Medulla oblongata (tissue), 1 donor: ENCODE data around the gene SUSD6.
"Not testable (repeated sequence)": the region's sequence is repeated elsewhere in the genome, so short reads cannot be mapped to it uniquely, and the experiment has no call there.

Source experiments
- DNase-seq: peaks from one replicate; pipeline ENCODE4 v3.0.0-alpha.2; 2015; ENCODE audit errors: extremely low spot score

Gene SUSD6

GRCh38 chr14:69620981-69621380, 9.6 kb downstream of the SUSD6 start:
- no peak for DNase-seq

GRCh38 chr14:69624136-69624535, 12.7 kb downstream of the SUSD6 start:
- DNase-seq = no peak

GRCh38 chr14:69625299-69626131, 14.1 kb downstream of the SUSD6 start:
- peak; percentile 73 for DNase-seq

- no peak for DNase-seq
Observed at GRCh38 chr14:69626132-69626500, 14.7 kb downstream of the SUSD6 start.

- no peak for DNase-seq
Observed at GRCh38 chr14:69629225-69630127, 18.1 kb downstream of the SUSD6 start.

DNA sequence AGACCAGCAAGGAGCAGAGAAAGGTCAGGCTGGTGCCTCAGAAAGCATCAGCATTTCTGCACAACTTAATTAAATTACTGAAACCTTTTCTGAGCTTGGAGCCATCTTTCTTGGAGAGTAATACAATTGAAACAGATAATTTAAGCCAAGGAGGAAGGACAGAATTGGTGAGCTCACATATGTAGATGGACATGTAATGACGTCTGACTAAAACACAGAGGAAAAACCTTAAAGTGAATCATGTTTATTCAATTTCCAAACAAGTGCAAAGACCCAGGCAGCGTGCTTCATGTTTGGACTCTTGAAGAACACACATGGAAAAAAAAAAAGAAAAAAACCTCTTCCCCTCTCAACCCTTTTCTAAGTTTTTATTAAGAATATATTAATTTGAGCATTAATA, 19.0 kb downstream of the SUSD6 start:
- no peak for DNase-seq

GRCh38 chr14:69631509-69631908, 20.1 kb downstream of the SUSD6 start:
- no peak for DNase-seq

DNA sequence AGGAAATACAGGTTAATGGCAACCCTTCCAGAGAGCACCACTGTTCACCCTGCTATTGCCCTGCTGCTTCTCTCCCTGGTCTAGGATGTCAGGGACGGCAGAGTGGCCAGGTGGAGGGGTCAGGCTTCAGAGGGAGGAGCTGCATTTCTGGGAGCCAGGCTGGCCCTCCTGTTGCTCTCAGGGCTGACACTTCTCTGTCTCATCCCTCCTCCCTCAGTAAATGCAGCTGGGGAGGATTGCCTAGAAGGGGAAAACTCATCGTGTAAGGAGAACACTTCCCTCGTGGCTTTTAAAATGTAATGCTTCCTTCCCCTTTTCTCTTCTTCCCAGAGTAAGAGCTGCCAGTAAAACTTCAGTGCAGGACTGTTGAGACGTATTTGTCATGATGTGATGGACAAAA, 20.8 kb downstream of the SUSD6 start:
- DNase-seq = peak; percentile 58

DNA sequence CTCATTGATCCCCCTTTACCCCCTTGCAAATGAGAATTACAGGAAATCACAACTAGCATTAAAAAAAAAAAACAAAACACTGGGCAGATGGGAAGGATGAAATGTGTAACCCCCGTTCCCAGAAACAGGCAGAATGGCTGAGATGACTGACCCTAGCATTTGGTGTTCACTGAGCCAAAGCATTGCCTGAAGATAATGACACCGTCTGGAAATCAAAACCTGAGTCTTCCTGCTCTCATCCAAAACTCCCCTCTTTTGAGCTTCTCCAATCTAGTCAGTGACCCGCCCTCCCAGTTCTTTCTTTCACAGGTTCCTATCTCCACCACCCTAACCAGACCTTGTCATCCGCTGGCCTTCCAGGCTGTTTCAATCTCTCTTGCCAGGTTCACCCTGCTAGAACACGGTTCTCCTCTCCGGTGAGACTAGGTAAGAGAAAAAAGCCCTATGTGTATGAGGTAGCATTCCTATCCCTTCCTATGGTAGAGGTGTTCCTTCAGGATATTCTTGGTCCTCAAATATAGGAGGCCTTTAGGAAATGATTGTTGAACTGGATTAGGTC, 21.3 kb downstream of the SUSD6 start:
- DNase-seq = no peak

DNA sequence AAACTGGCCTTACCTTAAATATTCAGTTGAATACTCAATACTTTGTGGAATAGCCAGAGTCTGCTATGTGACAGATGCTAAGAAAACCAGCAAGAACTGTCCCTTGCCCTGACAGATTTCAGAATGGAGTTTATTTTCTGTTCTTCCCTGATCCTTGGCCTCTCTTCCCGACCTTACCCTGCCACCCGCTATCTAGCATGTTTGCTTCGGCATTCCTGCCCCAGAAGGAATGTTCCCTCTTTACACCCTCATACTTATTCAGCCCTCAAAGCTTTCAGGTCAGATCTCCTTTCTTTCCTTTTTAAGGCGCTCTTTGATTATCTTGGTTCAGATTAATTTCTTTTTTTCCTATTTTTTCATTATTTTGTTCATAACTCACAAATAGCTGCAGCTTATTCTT, 21.8 kb downstream of the SUSD6 start:
- no peak for DNase-seq

DNA sequence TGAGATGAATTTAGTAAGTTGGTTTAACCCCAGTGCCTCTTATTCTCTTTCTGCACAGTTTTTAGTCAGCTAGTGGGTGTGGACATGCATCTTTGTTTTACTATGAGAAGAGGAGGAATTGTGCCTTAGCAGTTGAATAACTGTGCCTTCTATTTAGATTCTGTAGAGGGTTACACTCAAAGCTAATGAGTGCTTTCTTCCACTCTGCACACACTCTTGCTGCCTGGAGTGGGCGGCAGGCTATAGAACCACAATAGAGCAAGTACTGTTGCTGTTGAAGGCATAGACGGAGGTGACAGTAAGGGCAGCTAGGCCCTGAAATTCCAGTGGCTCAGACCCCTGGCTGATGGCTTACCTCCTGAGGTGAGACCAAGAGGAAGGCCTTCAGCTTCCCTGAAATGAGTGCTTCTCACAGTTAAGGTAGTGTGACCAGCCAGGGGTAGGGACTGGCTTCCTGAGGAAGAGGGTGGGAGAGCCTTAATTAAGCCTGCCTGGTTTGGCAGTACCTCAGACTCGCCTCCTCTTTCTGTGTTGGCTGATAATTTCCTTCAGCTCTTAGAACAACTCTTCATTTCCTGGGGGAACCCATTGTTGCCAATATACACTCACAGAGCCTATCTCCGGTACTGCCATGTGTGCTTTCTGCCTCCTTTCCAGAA, 24.7 kb downstream of the SUSD6 start:
- DNase-seq = no peak

- DNase-seq = no peak
Observed at GRCh38 chr14:69636718-69637480, 25.5 kb downstream of the SUSD6 start.

GRCh38 chr14:69637503-69638031, 26.2 kb downstream of the SUSD6 start:
- no peak for DNase-seq

GRCh38 chr14:69640931-69641330, 29.5 kb downstream of the SUSD6 start:
- DNase-seq = no peak

GRCh38 chr14:69642212-69642793, 30.9 kb downstream of the SUSD6 start:
- DNase-seq = not testable (repeated sequence)

DNA sequence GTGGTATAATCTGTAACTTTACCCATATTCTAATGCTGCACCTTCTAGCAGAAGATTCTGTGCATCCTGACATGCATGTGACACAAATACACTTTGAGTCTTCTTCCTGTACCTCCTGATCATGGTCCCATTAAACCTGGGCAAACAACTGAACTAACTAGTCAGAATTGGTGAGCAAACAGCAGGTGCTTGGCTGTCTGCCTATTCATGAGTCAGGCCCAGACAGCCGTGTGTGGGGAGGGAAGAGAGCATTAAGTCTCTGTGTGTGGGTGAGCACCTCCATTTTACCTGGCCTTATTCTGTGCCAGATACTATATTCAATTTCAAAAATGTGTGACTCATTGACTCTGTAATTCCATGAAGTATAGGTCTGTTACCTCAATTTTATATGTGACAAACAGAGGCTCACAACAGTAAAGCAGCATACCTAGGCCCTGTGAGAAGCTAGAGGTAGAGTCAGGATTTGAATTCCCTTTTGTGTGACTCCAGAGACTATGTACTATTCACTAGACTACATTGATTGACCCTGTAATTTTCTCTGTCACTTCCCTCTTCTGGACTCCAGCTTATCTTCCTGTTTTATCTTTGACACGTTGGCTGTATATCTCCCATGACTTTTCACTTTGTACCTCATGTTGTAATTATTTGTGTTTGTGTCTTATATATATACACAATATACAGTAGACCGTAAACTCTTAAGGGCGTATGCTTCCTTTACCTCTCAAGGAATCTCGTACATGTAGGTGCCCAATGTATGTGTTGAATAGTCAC, 32.2 kb downstream of the SUSD6 start:
- no peak for DNase-seq

GRCh38 chr14:69644814-69645213, 33.4 kb downstream of the SUSD6 start:
- no peak for DNase-seq

GRCh38 chr14:69647213-69647612, 35.8 kb downstream of the SUSD6 start:
- DNase-seq = no peak

- not testable (repeated sequence) for DNase-seq
Observed at GRCh38 chr14:69647642-69648041, 36.2 kb downstream of the SUSD6 start.
